Skeletal muscle cell (primary cell): Measurements from ENCODE around the gene HTRA2.

Experiments used
- DNase-seq: peaks from one replicate; pipeline ENCODE4 v3.0.0-alpha.2; 2010; ENCODE audit warnings: low read depth
- H3K4me3 ChIP-seq: 2 replicates; pipeline ENCODE4 v1.5.1; 2011; ENCODE audit warnings: low read depth, mild to moderate bottlenecking, control low read depth, low read length, moderate library complexity

Gene HTRA2

GRCh38 chr2:74534411-74534810 lies 4.7 kb downstream of the HTRA2 start:
- no peak for DNase-seq

GRCh38 chr2:74535440-74535965 lies 5.8 kb downstream of the HTRA2 start:
- H3K4me3 ChIP-seq: no peak overlapping the region
- no peak for DNase-seq

More at GRCh38 chr2:74534411-74534810, 4.7 kb downstream of the HTRA2 start:
- H3K4me3 ChIP-seq: no peak overlapping the region

- DNase-seq: no peak
- no peak overlapping the region for H3K4me3 ChIP-seq
Measured at GRCh38 chr2:74536166-74536950, 6.6 kb downstream of the HTRA2 start.

GRCh38 chr2:74537140-74537539 lies 7.4 kb downstream of the HTRA2 start:
- no peak overlapping the region for H3K4me3 ChIP-seq
- no peak for DNase-seq

- no peak for DNase-seq
- H3K4me3 ChIP-seq: no peak overlapping the region
Measured at GRCh38 chr2:74538881-74539339, 9.2 kb downstream of the HTRA2 start.

GRCh38 chr2:74540291-74540690 lies 10.6 kb downstream of the HTRA2 start:
- no peak overlapping the region for H3K4me3 ChIP-seq
- DNase-seq: no peak

GRCh38 chr2:74542978-74543377 lies 13.2 kb downstream of the HTRA2 start:
- DNase-seq: no peak
- no peak overlapping the region for H3K4me3 ChIP-seq

- H3K4me3 ChIP-seq: no peak overlapping the region
- no peak for DNase-seq
Measured at GRCh38 chr2:74544634-74545033, 14.9 kb downstream of the HTRA2 start.

GRCh38 chr2:74546004-74546403 lies 16.3 kb downstream of the HTRA2 start:
- H3K4me3 ChIP-seq: no peak overlapping the region
- no peak for DNase-seq

- no peak for DNase-seq
Measured at GRCh38 chr2:74548285-74548899, 18.7 kb downstream of the HTRA2 start.

GRCh38 chr2:74548900-74549826 lies 19.4 kb downstream of the HTRA2 start:
- peak overlapping the region; percentile 64 for H3K4me3 ChIP-seq
- no peak for DNase-seq

More at GRCh38 chr2:74548285-74548899, 18.7 kb downstream of the HTRA2 start:
- H3K4me3 ChIP-seq: peak overlapping the region; percentile 64

- DNase-seq: no peak
- H3K4me3 ChIP-seq: no peak overlapping the region
Measured at GRCh38 chr2:74550231-74550630, 20.5 kb downstream of the HTRA2 start.

- H3K4me3 ChIP-seq: no peak overlapping the region
- no peak for DNase-seq
Measured at GRCh38 chr2:74551530-74551929, 21.8 kb downstream of the HTRA2 start.

GRCh38 chr2:74551942-74552913 lies 22.5 kb downstream of the HTRA2 start:
- no peak for DNase-seq
- peak overlapping the region; percentile 93 for H3K4me3 ChIP-seq

GRCh38 chr2:74552914-74553811 lies 23.4 kb downstream of the HTRA2 start:
- peak overlapping the region; percentile 93 for H3K4me3 ChIP-seq
- no peak for DNase-seq

GRCh38 chr2:74553892-74554819 lies 24.4 kb downstream of the HTRA2 start, which contains the start of the genes DOK1 and LOXL3:
TSS of gene DOK1 (plus strand) at chr2:74554720. CDS start at chr2:74554755, 35 bp downstream.
TSS of gene LOXL3 (minus strand) at chr2:74553942. CDS start at chr2:74552634, 1,308 bp downstream.
- peak; percentile 73 for DNase-seq
- H3K4me3 ChIP-seq: peak within 1 kb of the TSS; percentile 93
